Measurements from ENCODE around the gene HES7. TPM values are rescaled to one million over a fixed set of nuclear protein-coding genes. Genes with fewer than 3 reads are reported as not detected.

HES7 gene
- total and polyA plus RNA-seq, 7 donors: 0.16 TPM; not detected in 6

GRCh38 chr17:8122422-8122923, 1.4 kb downstream of the HES7 start:
- TF ChIP-seq, protein P1, sequence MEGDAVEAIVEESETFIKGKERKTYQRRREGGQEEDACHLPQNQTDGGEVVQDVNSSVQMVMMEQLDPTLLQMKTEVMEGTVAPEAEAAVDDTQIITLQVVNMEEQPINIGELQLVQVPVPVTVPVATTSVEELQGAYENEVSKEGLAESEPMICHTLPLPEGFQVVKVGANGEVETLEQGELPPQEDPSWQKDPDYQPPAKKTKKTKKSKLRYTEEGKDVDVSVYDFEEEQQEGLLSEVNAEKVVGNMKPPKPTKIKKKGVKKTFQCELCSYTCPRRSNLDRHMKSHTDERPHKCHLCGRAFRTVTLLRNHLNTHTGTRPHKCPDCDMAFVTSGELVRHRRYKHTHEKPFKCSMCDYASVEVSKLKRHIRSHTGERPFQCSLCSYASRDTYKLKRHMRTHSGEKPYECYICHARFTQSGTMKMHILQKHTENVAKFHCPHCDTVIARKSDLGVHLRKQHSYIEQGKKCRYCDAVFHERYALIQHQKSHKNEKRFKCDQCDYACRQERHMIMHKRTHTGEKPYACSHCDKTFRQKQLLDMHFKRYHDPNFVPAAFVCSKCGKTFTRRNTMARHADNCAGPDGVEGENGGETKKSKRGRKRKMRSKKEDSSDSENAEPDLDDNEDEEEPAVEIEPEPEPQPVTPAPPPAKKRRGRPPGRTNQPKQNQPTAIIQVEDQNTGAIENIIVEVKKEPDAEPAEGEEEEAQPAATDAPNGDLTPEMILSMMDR (IDR thresholded peaks at IDR 0.05): no peak
- peak in 1 of 4 donors; percentile 33 for TF ChIP-seq POLR2AphosphoS5 (IDR thresholded peaks at IDR 0.05)
- TF ChIP-seq POLR2A (IDR thresholded peaks at IDR 0.05): no peak
- TF ChIP-seq EP300 (IDR thresholded peaks at IDR 0.05): no peak
- intact Hi-C loops (cut with DNase I): loop anchor here (5.0 kb wide), 1 partner anchor 55 kb away; the partner anchor contains the start of gene TMEM107
- Histone ChIP-seq H3K27ac (peak overlapping the region in 2 of 4 donors; percentile 50 to 53), H3K27me3 (peaks cover 12 to 58% (median 51%) of the 10 kb centered on the region in 3 donors), H3K36me3 (no peaks in the 10 kb centered on the region), H3K9me3 (no peaks in the 10 kb centered on the region), H3K4me3 (peak overlapping the region; percentile 27 to 53 (median 46)), H3K4me1 (peaks cover 0 to 85% (median 81%) of the 10 kb centered on the region in 4 donors)
- no peak for DNase-seq
- WGBS, 2 donors: 1% methylated on average over 29 of the region's 29 CpGs

GRCh38 chr17:8121681-8122421, 2.1 kb downstream of the HES7 start:
- WGBS, 2 donors: 1% methylated on average over 76 of the region's 76 CpGs
- H3K36me3 ChIP-seq: no peaks in the 10 kb centered on the region
- H3K27ac ChIP-seq: peak overlapping the region in 3 of 4 donors; percentile 4 to 53 (median 50)
- intact Hi-C loops (cut with DNase I): loop anchor here (5.0 kb wide), 1 partner anchor 55 kb away; the partner anchor contains the start of gene TMEM107
- DNase-seq: peak; percentile 78
- peak overlapping the region; percentile 27 to 53 (median 46) for H3K4me3 ChIP-seq
- H3K27me3 ChIP-seq: peaks cover 12 to 64% (median 54%) of the 10 kb centered on the region in 3 donors
- no peaks in the 10 kb centered on the region for H3K9me3 ChIP-seq
- H3K4me1 ChIP-seq: peaks cover 0 to 83% (median 79%) of the 10 kb centered on the region in 4 donors
- no peak for TF ChIP-seq EP300 (IDR thresholded peaks at IDR 0.05)
- peak in 1 of 4 donors; percentile 29 for TF ChIP-seq POLR2AphosphoS5 (IDR thresholded peaks at IDR 0.05)
- TF ChIP-seq, protein P1 (IDR thresholded peaks at IDR 0.05): peak in 1 of 4 experiments; percentile 27
- no peak for TF ChIP-seq POLR2A (IDR thresholded peaks at IDR 0.05)

GRCh38 chr17:8121407-8121680, 2.6 kb downstream of the HES7 start:
- intact Hi-C loops (cut with DNase I): loop anchor here (5.0 kb wide), 1 partner anchor 56 kb away; the partner anchor contains the start of gene TMEM107
- H3K9me3 ChIP-seq: no peaks in the 10 kb centered on the region
- peak overlapping the region in 2 of 4 donors; percentile 50 to 53 for H3K27ac ChIP-seq
- TF ChIP-seq POLR2A (IDR thresholded peaks at IDR 0.05): no peak
- TF ChIP-seq, protein P1 (IDR thresholded peaks at IDR 0.05): no peak
- 1% methylated on average over 25 of the region's 25 CpGs for WGBS, 2 donors
- peaks cover 0 to 78% (median 75%) of the 10 kb centered on the region in 4 donors for H3K4me1 ChIP-seq
- peak overlapping the region; percentile 27 to 53 (median 46) for H3K4me3 ChIP-seq
- peaks cover 12 to 69% (median 59%) of the 10 kb centered on the region in 3 donors for H3K27me3 ChIP-seq
- no peaks in the 10 kb centered on the region for H3K36me3 ChIP-seq
- DNase-seq: no peak

GRCh38 chr17:8120520-8121406, 3.1 kb downstream of the HES7 start:
- no peaks in the 10 kb centered on the region for H3K9me3 ChIP-seq
- DNase-seq: peak; percentile 78
- intact Hi-C loops (cut with DNase I): loop anchor here (5.0 kb wide), 1 partner anchor 57 kb away; the partner anchor contains the start of gene TMEM107
- TF ChIP-seq EP300 (IDR thresholded peaks at IDR 0.05) (no peak), POLR2AphosphoS5 (IDR thresholded peaks at IDR 0.05) (no peak), POLR2A (IDR thresholded peaks at IDR 0.05) (no peak)
- TF ChIP-seq, protein P1 (IDR thresholded peaks at IDR 0.05): no peak
- peaks cover 0 to 75% (median 70%) of the 10 kb centered on the region in 4 donors for H3K4me1 ChIP-seq
- 1% methylated on average over 40 of the region's 40 CpGs for WGBS, 2 donors
- peak overlapping the region in 3 of 4 donors; percentile 77 to 87 (median 83) for H3K27ac ChIP-seq
- H3K27me3 ChIP-seq: peaks cover 12 to 75% (median 65%) of the 10 kb centered on the region in 3 donors
- peak overlapping the region; percentile 9 to 53 (median 46) for H3K4me3 ChIP-seq
- H3K36me3 ChIP-seq: no peaks in the 10 kb centered on the region

Data from sigmoid colon (tissue), 7 donors.